ENCODE data around the gene AQP12A.
"Not testable (repeated sequence)": the region's sequence is repeated elsewhere in the genome, so short reads cannot be mapped to it uniquely, and the experiment has no call there.

The AQP12A gene

DNA sequence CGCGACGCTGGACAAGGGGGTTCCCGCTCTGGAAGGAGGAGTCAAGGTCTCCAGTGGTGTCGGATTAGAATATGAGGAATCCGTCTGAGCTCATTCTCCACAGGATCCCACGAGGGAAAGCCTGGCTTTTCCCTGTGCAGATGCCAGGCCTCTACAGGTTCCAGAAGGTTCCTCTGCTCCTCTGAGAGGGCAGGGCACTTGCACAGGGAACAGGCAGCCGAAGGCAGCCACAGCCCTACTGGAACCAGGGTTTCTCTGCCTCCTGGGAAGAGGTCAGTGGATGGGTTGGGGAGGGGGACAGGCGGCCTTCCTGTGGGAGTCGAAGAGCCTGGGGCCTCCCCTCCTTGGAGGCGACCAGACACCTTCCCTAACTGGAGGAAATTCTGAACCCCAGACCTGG, 1.7 kb upstream of the AQP12A start:
- DNase-seq: no peak

- not testable (repeated sequence) for DNase-seq
Observed at GRCh38 chr2:240690421-240691074, 1.1 kb upstream of the AQP12A start.

DNA sequence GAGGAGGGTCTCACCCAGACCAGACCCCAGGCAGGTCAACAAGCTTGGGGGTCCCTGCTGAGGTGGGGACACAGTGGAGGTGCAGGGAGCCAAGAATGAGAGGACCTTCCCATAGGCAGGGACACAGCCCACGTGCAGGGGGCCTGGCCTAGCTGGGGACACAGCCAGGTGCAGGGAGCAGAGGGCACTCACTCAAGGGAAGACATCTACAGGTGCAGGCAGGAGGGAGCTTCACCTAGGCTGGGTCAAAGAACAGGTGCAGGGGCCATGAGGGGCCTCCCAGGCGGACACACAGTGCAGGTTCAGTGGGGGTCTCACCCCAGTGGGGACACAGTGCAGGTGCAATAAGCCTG, 615 bp upstream of the AQP12A start:
- not testable (repeated sequence) for DNase-seq

DNA sequence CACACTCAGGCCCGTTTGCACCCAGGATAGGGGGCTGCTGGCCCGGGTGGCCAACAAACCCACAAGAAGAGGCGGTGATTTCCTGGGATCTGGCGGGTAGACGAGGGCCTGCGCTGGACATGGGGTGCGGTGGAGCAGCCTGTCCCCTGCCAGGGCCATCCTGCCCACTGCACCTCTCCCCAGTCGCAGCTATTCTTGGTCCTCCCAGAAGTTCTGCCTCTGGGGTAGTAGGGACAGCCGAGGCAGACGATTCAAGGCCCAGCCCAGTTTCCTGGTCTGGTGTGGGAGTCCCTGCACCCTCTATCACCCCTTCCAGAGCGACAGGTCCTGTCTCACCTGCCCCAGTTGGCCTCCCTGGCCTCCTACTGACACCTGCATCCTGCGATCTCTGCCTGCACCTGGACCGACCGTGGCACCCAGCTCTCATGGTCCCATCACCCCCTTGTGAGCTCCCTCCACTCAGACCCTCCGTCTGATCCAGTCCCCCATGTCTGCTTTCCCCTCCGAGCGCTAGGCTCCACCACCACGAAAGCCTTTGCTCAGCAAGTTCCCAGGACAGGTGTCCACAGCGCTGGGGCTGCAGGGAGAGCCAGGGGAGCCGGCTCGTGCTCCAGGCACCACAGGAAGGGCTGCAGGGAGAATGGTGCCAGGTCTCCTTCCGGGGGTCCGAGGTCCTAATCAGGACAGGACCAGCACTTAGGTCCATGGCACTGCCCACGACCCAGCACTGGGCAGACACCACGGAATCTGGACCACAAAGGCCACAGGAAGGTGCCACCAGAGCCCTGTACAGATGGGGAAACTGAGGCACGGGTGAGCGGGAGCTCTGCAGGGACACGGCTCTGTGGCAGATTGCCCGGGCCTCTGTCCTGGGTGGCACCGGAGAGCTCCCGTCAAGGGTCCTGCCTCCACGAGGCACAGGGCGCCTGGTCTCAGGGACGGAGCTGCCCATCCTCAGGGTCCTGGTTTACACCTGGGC, 1.2 kb downstream of the AQP12A start:
- DNase-seq: not testable (repeated sequence)

- not testable (repeated sequence) for DNase-seq
Observed at GRCh38 chr2:240694304-240694703, 2.6 kb downstream of the AQP12A start.

DNA sequence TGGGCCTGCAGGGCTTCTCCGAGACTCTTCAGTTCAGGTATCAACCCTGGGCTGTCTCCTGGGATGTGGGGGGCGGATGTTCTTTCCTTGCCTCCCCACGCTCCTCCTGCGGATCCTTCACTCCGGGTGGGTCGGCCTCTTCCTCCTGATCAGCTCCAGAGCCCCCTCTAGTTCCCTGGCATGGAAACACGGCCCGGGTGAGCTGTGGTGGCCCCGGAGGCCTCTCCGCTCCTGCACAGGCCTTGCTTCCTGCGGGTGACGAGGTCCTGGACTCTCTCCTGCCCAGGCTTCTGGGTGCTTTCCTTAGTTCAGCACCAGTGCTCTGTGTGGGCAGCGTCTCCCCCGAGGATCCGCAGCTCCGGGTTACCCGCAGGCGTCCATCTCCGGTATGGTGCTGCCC, 3.9 kb downstream of the AQP12A start:
- DNase-seq: not testable (repeated sequence)

- not testable (repeated sequence) for DNase-seq
Observed at GRCh38 chr2:240696469-240696868, 4.8 kb downstream of the AQP12A start.

GRCh38 chr2:240698852-240699561, 7.3 kb downstream of the AQP12A start:
- DNase-seq: not testable (repeated sequence)

DNA sequence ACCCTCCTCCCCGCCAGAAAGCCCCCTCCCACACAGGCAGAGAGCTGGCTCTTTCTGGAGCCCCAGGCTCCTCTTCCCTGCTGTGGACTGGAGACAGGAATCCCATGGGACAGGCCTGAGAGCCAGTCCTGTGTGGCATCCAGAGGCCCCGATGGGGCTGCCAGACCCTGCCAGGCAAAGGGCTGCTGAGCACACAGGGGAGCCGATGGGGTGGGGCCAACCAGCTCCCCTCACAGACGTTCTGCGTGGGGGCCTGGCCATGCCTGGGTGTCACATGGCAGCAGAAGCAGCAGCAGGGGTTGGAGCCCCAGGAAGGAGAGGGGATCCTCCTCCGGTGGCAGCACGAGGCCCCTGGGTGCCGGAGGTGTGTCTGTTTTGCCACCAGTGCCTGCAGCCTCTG, 8.2 kb downstream of the AQP12A start:
- DNase-seq: not testable (repeated sequence)

- DNase-seq: not testable (repeated sequence)
Observed at GRCh38 chr2:240700616-240701015, 8.9 kb downstream of the AQP12A start.

- no peak for DNase-seq
Observed at GRCh38 chr2:240701091-240701735, 9.5 kb downstream of the AQP12A start.

GRCh38 chr2:240701736-240702639, 10.3 kb downstream of the AQP12A start:
- no peak for DNase-seq

- no peak for DNase-seq
Observed at GRCh38 chr2:240702640-240703011, 11.0 kb downstream of the AQP12A start.

- DNase-seq: no peak
Observed at GRCh38 chr2:240703417-240704341, 12.0 kb downstream of the AQP12A start.

- no peak for DNase-seq
Observed at GRCh38 chr2:240704651-240705050, 13.0 kb downstream of the AQP12A start.

GRCh38 chr2:240705204-240705791, 13.6 kb downstream of the AQP12A start:
- no peak for DNase-seq

- DNase-seq: no peak
Observed at GRCh38 chr2:240707043-240707756, 15.5 kb downstream of the AQP12A start.

DNA sequence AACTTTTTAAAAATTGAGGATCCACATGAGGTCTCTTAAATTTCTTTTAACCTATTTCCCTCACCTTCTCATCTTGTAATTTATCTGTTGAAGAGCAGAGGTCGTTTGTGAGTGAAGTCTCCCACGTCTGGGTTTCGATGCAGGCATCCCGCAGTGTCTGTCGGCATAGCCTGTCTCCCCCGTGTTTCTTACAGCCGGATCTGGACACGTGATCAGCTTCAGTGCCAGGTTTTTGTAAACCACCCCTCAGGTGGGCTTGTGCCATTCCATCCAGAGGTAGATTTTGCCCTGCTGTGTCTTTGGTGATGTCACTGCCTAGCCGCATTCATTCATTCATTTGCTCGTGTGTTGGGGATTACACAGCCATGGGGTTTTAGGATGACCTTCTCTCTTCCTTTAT, 16.2 kb downstream of the AQP12A start:
- DNase-seq: no peak

DNA sequence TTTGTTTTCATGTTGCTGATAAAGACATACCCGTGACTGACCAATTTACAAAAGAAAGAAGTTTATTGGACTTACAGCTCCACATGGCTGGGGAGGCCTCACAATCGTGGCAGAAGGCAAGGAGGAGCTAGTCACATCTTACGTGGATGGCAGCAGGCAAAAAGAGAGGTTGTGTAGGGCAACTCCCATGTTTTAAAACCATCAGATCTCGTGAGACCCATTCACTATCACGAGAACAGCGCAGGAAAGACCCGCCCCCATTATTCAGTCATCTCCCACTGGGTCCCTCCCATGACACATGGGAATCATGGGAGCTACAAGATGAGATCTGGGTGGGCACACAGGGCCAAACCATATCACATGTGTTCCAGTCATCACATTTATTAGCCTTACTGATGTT, 16.8 kb downstream of the AQP12A start:
- no peak for DNase-seq

- DNase-seq: no peak
Observed at GRCh38 chr2:240711296-240711695, 19.6 kb downstream of the AQP12A start.

Measured in NCI-H524 treated with DMSO at 0.1 percent for 48 hours (cell line).